Loucy (cell line): ENCODE results near the gene DNAJC16.

Experiments used
- H2AFZ ChIP-seq: fragments of 200-600 bp; sonication (generic); 2 replicates; pipeline ENCODE4 v1.6.0; 2016; ENCODE audit warnings: antibody characterized with exemption, mild to moderate bottlenecking, low read length, moderate library complexity
- H3F3A ChIP-seq: fragments of 200-600 bp; 2 replicates; pipeline ENCODE4 v1.6.0; 2016; ENCODE audit warnings: antibody characterized with exemption, low read depth, mild to moderate bottlenecking
- H3K27me3 ChIP-seq: fragments of 200-600 bp; sonication (generic); 2 replicates; pipeline ENCODE4 v1.6.1; 2014; ENCODE audit warnings: low read length, mild to moderate bottlenecking; ENCODE audit not compliant: insufficient read depth, poor library complexity, severe bottlenecking
- H3K36me3 ChIP-seq: fragments of 200-600 bp; sonication (generic); 2 replicates; pipeline ENCODE4 v1.6.1; 2016; ENCODE audit warnings: low read length; ENCODE audit not compliant: insufficient read depth
- H3K4me1 ChIP-seq: fragments of 200-600 bp; sonication (generic); 2 replicates; pipeline ENCODE4 v1.5.1; 2014; ENCODE audit warnings: low read length, mild to moderate bottlenecking; ENCODE audit not compliant: insufficient read depth, poor library complexity, severe bottlenecking
- H3K4me2 ChIP-seq: fragments of 200-600 bp; sonication (generic); 2 replicates; pipeline ENCODE4 v1.6.0; 2014; ENCODE audit warnings: antibody characterized with exemption, low read length, low read depth, mild to moderate bottlenecking; ENCODE audit not compliant: poor library complexity, severe bottlenecking
- H3K4me3 ChIP-seq: fragments of 200-600 bp; sonication (generic); 2 replicates; pipeline ENCODE4 v1.5.1; 2014; ENCODE audit warnings: low read length, mild to moderate bottlenecking, mixed read lengths; ENCODE audit not compliant: poor library complexity, severe bottlenecking
- H3K79me2 ChIP-seq: fragments of 200-600 bp; sonication (generic); 2 replicates; pipeline ENCODE4 v1.6.1; 2014; ENCODE audit warnings: low read length; ENCODE audit not compliant: insufficient read depth
- H3K9ac ChIP-seq: fragments of 200-600 bp; sonication (generic); 2 replicates; pipeline ENCODE4 v1.6.0; 2014; ENCODE audit warnings: mild to moderate bottlenecking, low read depth, low read length, moderate library complexity; ENCODE audit not compliant: poor library complexity, severe bottlenecking
- H3K9me2 ChIP-seq: fragments of 200-600 bp; sonication (generic); replicated peaks from 2 replicates; pipeline ENCODE4 v1.6.1; 2016; ENCODE audit warnings: low read depth, low read length, mixed read lengths
- H3K9me3 ChIP-seq: fragments of 200-600 bp; sonication (generic); 2 replicates; pipeline ENCODE4 v1.6.1; 2014; ENCODE audit warnings: mild to moderate bottlenecking, antibody characterized with exemption, low read length, low read depth; ENCODE audit not compliant: insufficient read depth
- H4K20me1 ChIP-seq: fragments of 200-600 bp; sonication (generic); 2 replicates; pipeline ENCODE4 v1.6.0; 2014; ENCODE audit warnings: antibody characterized with exemption, low read length, mild to moderate bottlenecking; ENCODE audit not compliant: insufficient read depth, poor library complexity, severe bottlenecking
- EZH2phosphoT487 ChIP-seq: fragments of 200-600 bp; IDR thresholded peaks from 2 replicates; pipeline ENCODE4 v1.6.1; 2018; ENCODE audit warnings: antibody characterized with exemption, mild to moderate bottlenecking, moderate library complexity, borderline replicate concordance
- TF ChIP-seq, protein P1 (sequence below): fragments of 200-600 bp; sonication (generic); conservative IDR thresholded peaks from 2 replicates; pipeline ENCODE4 v1.5.1; 2014; ENCODE audit warnings: mild to moderate bottlenecking, antibody characterized with exemption, low read length

Gene DNAJC16

GRCh38 chr1:15546641-15547040, 20.0 kb downstream of the DNAJC16 start:
- TF ChIP-seq, protein P1, sequence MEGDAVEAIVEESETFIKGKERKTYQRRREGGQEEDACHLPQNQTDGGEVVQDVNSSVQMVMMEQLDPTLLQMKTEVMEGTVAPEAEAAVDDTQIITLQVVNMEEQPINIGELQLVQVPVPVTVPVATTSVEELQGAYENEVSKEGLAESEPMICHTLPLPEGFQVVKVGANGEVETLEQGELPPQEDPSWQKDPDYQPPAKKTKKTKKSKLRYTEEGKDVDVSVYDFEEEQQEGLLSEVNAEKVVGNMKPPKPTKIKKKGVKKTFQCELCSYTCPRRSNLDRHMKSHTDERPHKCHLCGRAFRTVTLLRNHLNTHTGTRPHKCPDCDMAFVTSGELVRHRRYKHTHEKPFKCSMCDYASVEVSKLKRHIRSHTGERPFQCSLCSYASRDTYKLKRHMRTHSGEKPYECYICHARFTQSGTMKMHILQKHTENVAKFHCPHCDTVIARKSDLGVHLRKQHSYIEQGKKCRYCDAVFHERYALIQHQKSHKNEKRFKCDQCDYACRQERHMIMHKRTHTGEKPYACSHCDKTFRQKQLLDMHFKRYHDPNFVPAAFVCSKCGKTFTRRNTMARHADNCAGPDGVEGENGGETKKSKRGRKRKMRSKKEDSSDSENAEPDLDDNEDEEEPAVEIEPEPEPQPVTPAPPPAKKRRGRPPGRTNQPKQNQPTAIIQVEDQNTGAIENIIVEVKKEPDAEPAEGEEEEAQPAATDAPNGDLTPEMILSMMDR: no peak
- TF ChIP-seq EZH2phosphoT487: no peak
- Histone ChIP-seq H3K36me3 (peaks cover 12% of the 10 kb centered on the region; the same call in 1 of the 2 replicates), H2AFZ (no peak overlapping the region)

GRCh38 chr1:15550573-15550972, 23.9 kb downstream of the DNAJC16 start:
- Histone ChIP-seq H4K20me1 (no peaks in the 10 kb centered on the region), H3K79me2 (no peaks in the 10 kb centered on the region), H3K9ac (no peak overlapping the region), H3K27me3 (no peaks in the 10 kb centered on the region), H3K9me2 (no peaks in the 10 kb centered on the region), H3F3A (no peaks in the 10 kb centered on the region), H3K9me3 (no peaks in the 10 kb centered on the region), H2AFZ (no peak overlapping the region), H3K36me3 (peaks cover 9% of the 10 kb centered on the region; the same call in 1 of the 2 replicates), H3K4me3 (no peak overlapping the region), H3K4me1 (no peaks in the 10 kb centered on the region), H3K4me2 (no peak overlapping the region)
- TF ChIP-seq, protein P1: no peak
- no peak for TF ChIP-seq EZH2phosphoT487

More at GRCh38 chr1:15546641-15547040, 20.0 kb downstream of the DNAJC16 start:
- no peaks in the 10 kb centered on the region for H3F3A ChIP-seq
- no peak overlapping the region for H3K4me3 ChIP-seq
- H3K79me2 ChIP-seq: no peaks in the 10 kb centered on the region
- H3K27me3 ChIP-seq: no peaks in the 10 kb centered on the region
- H3K9me2 ChIP-seq: no peaks in the 10 kb centered on the region
- no peaks in the 10 kb centered on the region for H3K9me3 ChIP-seq
- H3K4me1 ChIP-seq: no peaks in the 10 kb centered on the region
- H3K4me2 ChIP-seq: no peak overlapping the region
- H4K20me1 ChIP-seq: no peaks in the 10 kb centered on the region
- no peak overlapping the region for H3K9ac ChIP-seq

GRCh38 chr1:15557008-15557407, 30.4 kb downstream of the DNAJC16 start:
- TF ChIP-seq, protein P1: no peak
- no peak for TF ChIP-seq EZH2phosphoT487
- Histone ChIP-seq H4K20me1 (no peaks in the 10 kb centered on the region), H3K36me3 (no peaks in the 10 kb centered on the region), H2AFZ (no peak overlapping the region), H3K9me2 (no peaks in the 10 kb centered on the region), H3K9ac (no peak overlapping the region), H3K4me2 (no peak overlapping the region), H3K27me3 (no peaks in the 10 kb centered on the region), H3F3A (no peaks in the 10 kb centered on the region), H3K4me3 (no peak overlapping the region), H3K4me1 (no peaks in the 10 kb centered on the region), H3K79me2 (no peaks in the 10 kb centered on the region), H3K9me3 (no peaks in the 10 kb centered on the region)
